Prostate gland (tissue), 2 donors: ENCODE results near the gene GRID1. TPM values are rescaled to one million over a fixed set of nuclear protein-coding genes. Genes with fewer than 3 reads are reported as not detected.

ENCODE experiments used
- DNase-seq: peaks from one replicate; pipeline ENCODE4 v3.0.0-alpha.2; 2019; ENCODE audit warnings: low spot score
- H3K27ac ChIP-seq, 2 donors: fragments of 200-600 bp; sonication (generic); 2 replicates each; pipeline ENCODE4 v1.5.1; 2017 to 2019
- H3K27me3 ChIP-seq: fragments of 200-600 bp; sonication (generic); replicated peaks from 2 replicates; pipeline ENCODE4 v1.5.1; 2019; ENCODE audit not compliant: insufficient read depth
- H3K36me3 ChIP-seq, 2 donors: fragments of 200-600 bp; sonication (generic); 1 replicate in 1 of 2; 2 replicates in 1 of 2; pipeline versions ENCODE4 v1.5.1 to v1.8.1; 2017 to 2019
- H3K4me1 ChIP-seq: fragments of 200-600 bp; sonication (generic); replicated peaks from 2 replicates; pipeline ENCODE4 v1.5.1; 2019
- H3K4me3 ChIP-seq, 2 donors: fragments of 200-600 bp; sonication (generic); 2 replicates each; pipeline ENCODE4 v1.5.1; 2017 to 2019
- H3K9me3 ChIP-seq: fragments of 200-600 bp; sonication (generic); 2 replicates; pipeline ENCODE4 v1.5.1; 2017
- POLR2A ChIP-seq: fragments of 450-650 bp; IDR thresholded peaks from one replicate; pipeline ENCODE4 v1.6.1; 2016; ENCODE audit warnings: antibody characterized with exemption, mild to moderate bottlenecking
- POLR2AphosphoS5 ChIP-seq: sonication (generic); formaldehyde crosslinking; IDR thresholded peaks from one replicate; pipeline ENCODE4 v1.6.1; 2017; ENCODE audit warnings: antibody characterized with exemption
- WGBS: methylation state at CpG from one replicate; pipeline ENCODE4 v1.1.5; 2018; 5-methylcytosine and 5-hydroxymethylcytosine counted together
- intact Hi-C: fragments of 100-400 bp; cut with DNase I; formaldehyde crosslinking; loops from one replicate; pipeline ENCODE4 v1.14.2; 2022
- total RNA-seq, 2 donors: library from RNA; depleted of rRNA; stranded (reverse); fragments of >200 nt; gene quantifications; one replicate each; pipeline ENCODE4 v1.1.0, GENCODE V29; 2016
- TF ChIP-seq, protein P1 (sequence below), 4 experiments: fragments of 200-600 bp in 2 of 4; fragments of 450-650 bp in 2 of 4; sonication (generic) in 2 of 4; IDR thresholded peaks; 1 replicate in 3 of 4; 2 replicates in 1 of 4; pipeline ENCODE4 v1.5.1; 2016 to 2019; ENCODE audit warnings: antibody characterized with exemption in 4 of 4, mild to moderate bottlenecking in 2 of 4, moderate library complexity in 2 of 4

GRID1 gene
- total RNA-seq, 2 donors from 2014 or later = 1.0 to 10.0 TPM

DNA sequence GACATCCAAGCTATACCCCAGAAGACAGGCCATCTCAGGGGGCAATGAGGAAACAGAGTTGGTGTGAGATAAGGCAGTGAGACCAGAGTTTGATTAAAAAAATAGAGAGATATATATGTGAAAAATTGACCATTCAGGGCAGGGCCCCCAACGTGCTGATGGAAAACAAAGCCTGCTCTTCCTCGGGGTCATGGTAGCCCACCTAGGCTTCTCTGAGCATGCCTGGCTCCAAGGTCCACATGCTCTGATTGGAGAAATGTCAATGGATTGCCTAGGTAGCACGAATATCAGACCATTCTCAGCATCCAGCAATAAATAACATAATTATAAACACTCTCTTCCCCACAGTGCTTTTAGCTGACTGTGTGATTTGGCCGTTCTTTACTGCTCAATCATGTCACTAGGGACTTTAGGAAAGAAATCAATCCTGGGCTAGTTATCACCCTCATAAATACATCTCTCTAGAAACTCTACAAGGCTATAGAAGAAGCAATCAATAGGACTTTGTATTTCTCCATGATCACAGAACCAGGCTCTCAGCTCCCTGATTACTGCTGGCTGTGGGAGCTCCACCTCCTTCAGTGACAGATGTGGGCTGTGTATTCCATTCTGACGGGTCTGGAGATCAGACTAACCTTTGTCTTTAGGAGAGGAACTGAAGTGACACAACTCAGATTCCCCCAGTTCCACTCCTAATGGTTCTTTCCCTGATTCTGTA, 766.4 kb downstream of the GRID1 start:
- Histone ChIP-seq H3K27ac (no peak overlapping the region), H3K4me1 (no peaks in the 10 kb centered on the region), H3K4me3 (no peak overlapping the region), H3K27me3 (no peaks in the 10 kb centered on the region), H3K9me3 (no peaks in the 10 kb centered on the region), H3K36me3 (no peaks in the 10 kb centered on the region)
- intact Hi-C loops = no loop called here
- DNase-seq = no peak
- TF ChIP-seq POLR2AphosphoS5 (no peak), POLR2A (no peak)
- TF ChIP-seq, protein P1, sequence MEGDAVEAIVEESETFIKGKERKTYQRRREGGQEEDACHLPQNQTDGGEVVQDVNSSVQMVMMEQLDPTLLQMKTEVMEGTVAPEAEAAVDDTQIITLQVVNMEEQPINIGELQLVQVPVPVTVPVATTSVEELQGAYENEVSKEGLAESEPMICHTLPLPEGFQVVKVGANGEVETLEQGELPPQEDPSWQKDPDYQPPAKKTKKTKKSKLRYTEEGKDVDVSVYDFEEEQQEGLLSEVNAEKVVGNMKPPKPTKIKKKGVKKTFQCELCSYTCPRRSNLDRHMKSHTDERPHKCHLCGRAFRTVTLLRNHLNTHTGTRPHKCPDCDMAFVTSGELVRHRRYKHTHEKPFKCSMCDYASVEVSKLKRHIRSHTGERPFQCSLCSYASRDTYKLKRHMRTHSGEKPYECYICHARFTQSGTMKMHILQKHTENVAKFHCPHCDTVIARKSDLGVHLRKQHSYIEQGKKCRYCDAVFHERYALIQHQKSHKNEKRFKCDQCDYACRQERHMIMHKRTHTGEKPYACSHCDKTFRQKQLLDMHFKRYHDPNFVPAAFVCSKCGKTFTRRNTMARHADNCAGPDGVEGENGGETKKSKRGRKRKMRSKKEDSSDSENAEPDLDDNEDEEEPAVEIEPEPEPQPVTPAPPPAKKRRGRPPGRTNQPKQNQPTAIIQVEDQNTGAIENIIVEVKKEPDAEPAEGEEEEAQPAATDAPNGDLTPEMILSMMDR (IDR thresholded peaks at IDR 0.05) = no peak
- WGBS = 67% methylated on average over 5 of the region's 5 CpGs

DNA sequence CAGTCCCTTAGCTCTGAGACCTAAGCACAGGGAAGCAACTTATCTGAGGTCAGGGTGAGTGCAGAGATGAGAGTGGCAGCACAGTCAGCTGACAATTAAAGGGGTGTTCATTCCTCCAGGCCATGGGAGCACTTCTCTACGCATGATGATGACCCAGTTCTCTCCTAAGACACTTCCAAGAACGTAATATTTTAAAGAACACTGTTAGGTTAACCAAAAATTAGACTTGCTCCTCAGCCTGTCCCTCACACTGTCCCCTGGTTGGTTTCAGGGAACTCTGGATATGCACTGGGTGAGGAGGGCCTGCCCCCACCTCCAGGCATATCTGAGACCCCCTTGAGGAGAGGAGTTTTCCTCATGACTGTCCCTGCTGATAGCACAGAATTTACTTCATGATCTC, 767.5 kb downstream of the GRID1 start:
- no peaks in the 10 kb centered on the region for H3K4me1 ChIP-seq
- WGBS = 95% methylated on average over 2 of the region's 2 CpGs
- no peak overlapping the region for H3K4me3 ChIP-seq
- no peaks in the 10 kb centered on the region for H3K36me3 ChIP-seq
- DNase-seq = no peak
- H3K9me3 ChIP-seq = no peaks in the 10 kb centered on the region
- intact Hi-C loops = no loop called here
- TF ChIP-seq POLR2A = no peak
- no peak for TF ChIP-seq POLR2AphosphoS5
- TF ChIP-seq, protein P1 (IDR thresholded peaks at IDR 0.05) = no peak
- H3K27ac ChIP-seq = no peak overlapping the region
- no peaks in the 10 kb centered on the region for H3K27me3 ChIP-seq

DNA sequence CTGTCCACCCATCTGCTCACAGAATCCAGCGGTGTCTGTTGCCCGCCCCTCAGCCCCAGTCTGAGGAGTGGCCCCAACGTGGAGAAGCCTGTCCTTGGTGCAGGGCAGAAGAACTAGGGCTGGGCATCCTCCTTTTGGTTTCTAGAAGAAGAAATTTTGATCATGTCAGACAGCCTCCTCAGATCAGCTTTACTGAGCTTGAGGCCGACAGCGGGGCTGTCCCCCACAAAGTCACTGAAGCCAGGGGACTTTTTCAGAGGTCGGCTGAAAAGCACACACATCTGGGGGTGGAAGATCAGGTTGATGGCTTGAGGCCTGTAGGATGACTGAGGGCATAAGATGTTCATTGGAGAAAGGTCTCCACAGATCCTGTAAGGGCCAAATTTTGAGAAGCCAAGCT, 767.9 kb downstream of the GRID1 start:
- DNase-seq = no peak
- 80% methylated on average over 6 of the region's 6 CpGs for WGBS
- TF ChIP-seq, protein P1 (IDR thresholded peaks at IDR 0.05) = no peak
- TF ChIP-seq POLR2AphosphoS5 (no peak), POLR2A (no peak)

DNA sequence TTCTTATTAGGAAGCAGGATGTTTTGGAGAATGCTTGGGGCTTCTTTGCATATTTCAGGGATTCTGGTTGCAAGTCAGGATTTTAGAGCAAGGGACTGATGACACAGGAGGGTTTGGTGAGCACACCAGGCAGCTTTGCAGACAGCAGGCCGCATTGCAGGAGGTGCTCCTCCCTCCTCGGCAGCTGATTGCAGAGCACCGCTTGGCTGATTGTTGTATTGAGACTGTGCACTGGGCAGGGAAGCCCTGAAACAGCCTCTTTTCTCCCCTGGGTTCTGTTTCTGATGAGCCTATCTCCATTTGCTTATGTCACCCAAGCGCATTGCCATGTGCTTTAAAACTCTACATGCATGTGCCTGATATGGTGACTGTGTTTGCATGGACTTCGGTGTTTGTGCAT, 769.6 kb downstream of the GRID1 start:
- intact Hi-C loops = no loop called here
- Histone ChIP-seq H3K4me1 (no peaks in the 10 kb centered on the region), H3K36me3 (no peaks in the 10 kb centered on the region), H3K4me3 (no peak overlapping the region), H3K9me3 (no peaks in the 10 kb centered on the region), H3K27ac (no peak overlapping the region), H3K27me3 (no peaks in the 10 kb centered on the region)
- DNase-seq = no peak
- TF ChIP-seq, protein P1 (IDR thresholded peaks at IDR 0.05) = no peak
- TF ChIP-seq POLR2A (no peak), POLR2AphosphoS5 (no peak)
- 76% methylated on average over 5 of the region's 5 CpGs for WGBS

More for the DNA sequence above, 767.9 kb downstream of the GRID1 start:
- Histone ChIP-seq H3K4me1 (no peaks in the 10 kb centered on the region), H3K9me3 (no peaks in the 10 kb centered on the region), H3K36me3 (no peaks in the 10 kb centered on the region), H3K27me3 (no peaks in the 10 kb centered on the region), H3K4me3 (no peak overlapping the region), H3K27ac (no peak overlapping the region)
- intact Hi-C loops = no loop called here

DNA sequence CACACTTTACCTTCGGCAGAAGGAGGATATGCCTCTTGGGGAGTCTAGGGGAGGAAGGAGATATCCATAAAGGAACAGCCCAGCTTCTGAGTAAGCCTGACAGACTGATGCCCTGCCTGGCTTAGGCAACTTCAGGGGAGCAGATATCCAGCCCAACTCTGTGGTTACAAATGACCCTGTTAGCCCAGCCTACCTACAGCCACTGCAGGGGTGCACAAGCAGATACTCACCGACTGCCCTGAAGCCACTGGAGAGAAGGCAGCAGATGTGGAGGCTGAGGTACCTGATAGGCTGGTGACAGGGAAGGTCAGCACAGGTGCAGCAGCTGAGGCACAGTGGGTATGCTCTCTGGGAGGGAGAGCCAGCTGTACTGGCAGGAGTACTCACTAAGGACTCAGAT, 770.2 kb downstream of the GRID1 start:
- intact Hi-C loops = no loop called here
- no peaks in the 10 kb centered on the region for H3K27me3 ChIP-seq
- 68% methylated on average over 2 of the region's 2 CpGs for WGBS

More for the DNA sequence above, 770.2 kb downstream of the GRID1 start:
- no peak overlapping the region for H3K27ac ChIP-seq
- no peaks in the 10 kb centered on the region for H3K36me3 ChIP-seq
- TF ChIP-seq POLR2AphosphoS5 (no peak), POLR2A (no peak)
- TF ChIP-seq, protein P1 (IDR thresholded peaks at IDR 0.05) = no peak
- DNase-seq = no peak
- H3K4me1 ChIP-seq = no peaks in the 10 kb centered on the region
- H3K4me3 ChIP-seq = no peak overlapping the region
- no peaks in the 10 kb centered on the region for H3K9me3 ChIP-seq
